PC-3 (cell line): ENCODE data around the gene IFT57.

Source experiments
- EZH2 ChIP-seq: fragments of 300-600 bp; sonication (generic); IDR thresholded peaks from one replicate; pipeline ENCODE4 v1.6.1; 2017; ENCODE audit warnings: antibody characterized with exemption, mild to moderate bottlenecking, low read length; ENCODE audit not compliant: unreplicated experiment
- EZH2phosphoT487 ChIP-seq: fragments of 300-600 bp; sonication (generic); IDR thresholded peaks from 2 replicates; pipeline ENCODE4 v1.6.1; 2018; ENCODE audit warnings: mild to moderate bottlenecking, antibody characterized with exemption, low read length, borderline replicate concordance
- TF ChIP-seq, protein P1 (sequence below): fragments of 300-600 bp; sonication (generic); conservative IDR thresholded peaks from 2 replicates; pipeline ENCODE4 v1.5.1; 2017; ENCODE audit warnings: antibody characterized with exemption, low read depth, mild to moderate bottlenecking, low read length

DNA sequence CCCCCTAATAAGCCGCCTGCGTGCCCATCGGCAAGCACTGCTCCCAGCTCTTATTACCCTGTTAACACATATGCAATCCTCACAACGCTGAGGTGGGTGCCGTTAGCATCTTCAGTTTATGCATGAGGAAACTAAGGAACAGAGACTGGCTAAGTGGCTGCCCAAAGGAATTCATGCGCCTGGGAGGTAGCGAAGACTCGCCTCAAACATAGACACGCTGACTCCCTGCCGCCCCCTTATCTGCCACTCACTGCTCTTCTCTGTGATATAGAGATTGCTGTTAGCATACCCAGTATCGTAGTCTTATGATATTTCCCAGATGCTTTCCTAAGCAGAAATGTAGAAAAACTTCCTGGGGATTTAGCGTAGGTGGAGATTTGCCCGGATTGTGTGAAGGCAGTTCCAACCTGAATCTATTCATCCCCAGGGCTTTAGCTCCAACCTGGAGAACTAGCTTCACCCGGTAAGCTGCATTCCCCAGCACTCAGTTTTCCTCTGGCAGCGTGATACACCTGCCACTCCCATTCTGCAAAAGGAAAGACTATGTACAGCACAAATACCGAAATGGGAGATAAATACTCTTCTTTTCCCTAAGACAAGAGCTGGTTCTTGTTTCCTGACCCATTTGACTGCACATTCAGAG is 107.7 kb downstream of the IFT57 start:
- TF ChIP-seq EZH2 (no peak), EZH2phosphoT487 (no peak)
- TF ChIP-seq, protein P1, sequence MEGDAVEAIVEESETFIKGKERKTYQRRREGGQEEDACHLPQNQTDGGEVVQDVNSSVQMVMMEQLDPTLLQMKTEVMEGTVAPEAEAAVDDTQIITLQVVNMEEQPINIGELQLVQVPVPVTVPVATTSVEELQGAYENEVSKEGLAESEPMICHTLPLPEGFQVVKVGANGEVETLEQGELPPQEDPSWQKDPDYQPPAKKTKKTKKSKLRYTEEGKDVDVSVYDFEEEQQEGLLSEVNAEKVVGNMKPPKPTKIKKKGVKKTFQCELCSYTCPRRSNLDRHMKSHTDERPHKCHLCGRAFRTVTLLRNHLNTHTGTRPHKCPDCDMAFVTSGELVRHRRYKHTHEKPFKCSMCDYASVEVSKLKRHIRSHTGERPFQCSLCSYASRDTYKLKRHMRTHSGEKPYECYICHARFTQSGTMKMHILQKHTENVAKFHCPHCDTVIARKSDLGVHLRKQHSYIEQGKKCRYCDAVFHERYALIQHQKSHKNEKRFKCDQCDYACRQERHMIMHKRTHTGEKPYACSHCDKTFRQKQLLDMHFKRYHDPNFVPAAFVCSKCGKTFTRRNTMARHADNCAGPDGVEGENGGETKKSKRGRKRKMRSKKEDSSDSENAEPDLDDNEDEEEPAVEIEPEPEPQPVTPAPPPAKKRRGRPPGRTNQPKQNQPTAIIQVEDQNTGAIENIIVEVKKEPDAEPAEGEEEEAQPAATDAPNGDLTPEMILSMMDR = no peak
